OCI-LY1 (cell line): Measurements from ENCODE around the gene GPD2.

ENCODE experiments used
- H2AFZ ChIP-seq: fragments of 200-600 bp; sonication (generic), shearing (Covaris generic); 2 replicates; pipeline ENCODE4 v1.6.0; 2014; ENCODE audit warnings: antibody characterized with exemption, mild to moderate bottlenecking, low read length
- H3F3A ChIP-seq: fragments of 200-600 bp; sonication (generic), shearing (Covaris generic); 2 replicates; pipeline ENCODE4 v1.6.0; 2014; ENCODE audit warnings: mild to moderate bottlenecking, antibody characterized with exemption, low read length, moderate library complexity; ENCODE audit not compliant: insufficient read depth
- H3K27ac ChIP-seq: fragments of 200-600 bp; sonication (generic); 2 replicates; pipeline ENCODE4 v1.5.1; 2014; ENCODE audit warnings: low read length, mixed run types, mild to moderate bottlenecking, low read depth; ENCODE audit not compliant: poor library complexity, severe bottlenecking
- H3K27me3 ChIP-seq: fragments of 200-600 bp; sonication (generic); 2 replicates; pipeline ENCODE4 v1.6.0; 2014; ENCODE audit warnings: antibody characterized with exemption, mild to moderate bottlenecking, low read length, moderate library complexity; ENCODE audit not compliant: insufficient read depth
- H3K36me3 ChIP-seq: fragments of 200-600 bp; sonication (generic); 2 replicates; pipeline ENCODE4 v1.6.1; 2014; ENCODE audit warnings: mild to moderate bottlenecking, antibody characterized with exemption, low read length, moderate library complexity, mixed read lengths; ENCODE audit not compliant: insufficient read depth
- H3K4me1 ChIP-seq: fragments of 200-600 bp; sonication (generic); 2 replicates; pipeline ENCODE4 v1.5.1; 2014; ENCODE audit warnings: mild to moderate bottlenecking, low read length, moderate library complexity; ENCODE audit not compliant: insufficient read depth, severe bottlenecking
- H3K4me2 ChIP-seq: fragments of 200-600 bp; sonication (generic), shearing (Covaris generic); 2 replicates; pipeline ENCODE4 v1.6.1; 2014; ENCODE audit warnings: low read length
- H3K4me3 ChIP-seq: fragments of 200-600 bp; sonication (generic); 2 replicates; pipeline ENCODE4 v1.5.1; 2014; ENCODE audit warnings: low read length, low read depth, mild to moderate bottlenecking, mixed read lengths; ENCODE audit not compliant: poor library complexity, severe bottlenecking
- H3K79me2 ChIP-seq: fragments of 200-600 bp; shearing (Covaris generic); 2 replicates; pipeline ENCODE4 v1.6.1; 2016; ENCODE audit warnings: mixed run types, low read length, mixed read lengths; ENCODE audit not compliant: insufficient read depth
- H3K9ac ChIP-seq: fragments of 200-600 bp; sonication (generic), shearing (Covaris generic); 2 replicates; pipeline ENCODE4 v1.6.1; 2014; ENCODE audit warnings: mild to moderate bottlenecking, low read length, mixed read lengths
- H3K9me2 ChIP-seq: fragments of 200-600 bp; sonication (generic), shearing (Covaris generic); 2 replicates; pipeline ENCODE4 v1.6.1; 2014; ENCODE audit warnings: low read depth, mild to moderate bottlenecking, low read length, mixed read lengths
- H3K9me3 ChIP-seq: fragments of 200-600 bp; shearing (Covaris generic); 2 replicates; pipeline ENCODE4 v1.6.1; 2014; ENCODE audit warnings: low read length, mixed read lengths
- H4K20me1 ChIP-seq: fragments of 200-600 bp; sonication (generic), shearing (Covaris generic); 2 replicates; pipeline ENCODE4 v1.6.0; 2016; ENCODE audit warnings: mild to moderate bottlenecking, low read length; ENCODE audit not compliant: insufficient read depth
- EZH2 ChIP-seq: fragments of 200-600 bp; sonication (generic), shearing (Covaris generic); IDR thresholded peaks from 2 replicates; pipeline ENCODE4 v1.8.0; 2017; ENCODE audit warnings: borderline replicate concordance, mixed run types, mild to moderate bottlenecking, antibody characterized with exemption, low read length, moderate library complexity, mixed read lengths
- TF ChIP-seq, protein P1 (sequence below): fragments of 200-600 bp; sonication (generic), shearing (Covaris generic); IDR thresholded peaks from 2 replicates; pipeline ENCODE4 v1.5.1; 2017; ENCODE audit warnings: mild to moderate bottlenecking, antibody characterized with exemption, low read length, moderate library complexity, mixed read lengths

Gene GPD2

DNA sequence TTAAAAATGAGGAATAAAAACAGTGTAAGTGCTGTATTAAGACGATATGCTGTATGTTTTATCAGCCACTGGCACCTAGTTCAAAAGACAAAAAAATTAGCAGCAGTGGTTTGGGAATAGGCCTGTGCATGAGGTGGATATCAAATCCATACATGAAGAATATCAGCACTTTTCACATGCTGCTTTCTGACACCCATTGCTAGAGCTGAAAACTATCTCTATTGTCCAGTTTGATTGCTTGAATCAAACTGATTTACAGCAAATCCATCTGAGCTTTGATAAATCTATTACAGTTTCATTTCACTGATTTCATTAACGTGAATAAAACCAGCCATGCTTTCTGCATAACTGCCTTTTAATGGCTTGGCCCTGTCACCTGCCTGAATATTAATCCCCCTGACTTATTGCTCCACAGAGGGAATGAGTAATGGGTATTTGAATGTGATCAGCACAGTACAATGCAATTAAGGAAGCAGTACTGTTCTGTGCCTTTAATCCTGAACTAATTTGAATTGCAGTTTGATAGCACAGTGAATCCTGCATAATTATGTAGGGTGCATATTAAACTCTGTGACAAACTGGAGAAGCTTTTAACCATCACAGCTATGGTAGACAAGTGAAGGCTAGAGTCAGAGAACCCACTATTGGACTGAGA is 154.0 kb downstream of the GPD2 start:
- H3K9ac ChIP-seq, result no peak overlapping the region
- H2AFZ ChIP-seq, result no peak overlapping the region
- no peaks in the 10 kb centered on the region for H3K9me2 ChIP-seq
- no peaks in the 10 kb centered on the region for H3K79me2 ChIP-seq
- H3F3A ChIP-seq, result no peaks in the 10 kb centered on the region
- TF ChIP-seq, protein P1, sequence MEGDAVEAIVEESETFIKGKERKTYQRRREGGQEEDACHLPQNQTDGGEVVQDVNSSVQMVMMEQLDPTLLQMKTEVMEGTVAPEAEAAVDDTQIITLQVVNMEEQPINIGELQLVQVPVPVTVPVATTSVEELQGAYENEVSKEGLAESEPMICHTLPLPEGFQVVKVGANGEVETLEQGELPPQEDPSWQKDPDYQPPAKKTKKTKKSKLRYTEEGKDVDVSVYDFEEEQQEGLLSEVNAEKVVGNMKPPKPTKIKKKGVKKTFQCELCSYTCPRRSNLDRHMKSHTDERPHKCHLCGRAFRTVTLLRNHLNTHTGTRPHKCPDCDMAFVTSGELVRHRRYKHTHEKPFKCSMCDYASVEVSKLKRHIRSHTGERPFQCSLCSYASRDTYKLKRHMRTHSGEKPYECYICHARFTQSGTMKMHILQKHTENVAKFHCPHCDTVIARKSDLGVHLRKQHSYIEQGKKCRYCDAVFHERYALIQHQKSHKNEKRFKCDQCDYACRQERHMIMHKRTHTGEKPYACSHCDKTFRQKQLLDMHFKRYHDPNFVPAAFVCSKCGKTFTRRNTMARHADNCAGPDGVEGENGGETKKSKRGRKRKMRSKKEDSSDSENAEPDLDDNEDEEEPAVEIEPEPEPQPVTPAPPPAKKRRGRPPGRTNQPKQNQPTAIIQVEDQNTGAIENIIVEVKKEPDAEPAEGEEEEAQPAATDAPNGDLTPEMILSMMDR, result no peak
- no peak for TF ChIP-seq EZH2
- no peak overlapping the region for H3K4me2 ChIP-seq
- no peaks in the 10 kb centered on the region for H4K20me1 ChIP-seq
- H3K4me1 ChIP-seq, result no peaks in the 10 kb centered on the region
- H3K4me3 ChIP-seq, result no peak overlapping the region
- H3K27ac ChIP-seq, result no peak overlapping the region
- H3K36me3 ChIP-seq, result no peaks in the 10 kb centered on the region
- H3K9me3 ChIP-seq, result no peaks in the 10 kb centered on the region
- H3K27me3 ChIP-seq, result no peaks in the 10 kb centered on the region

DNA sequence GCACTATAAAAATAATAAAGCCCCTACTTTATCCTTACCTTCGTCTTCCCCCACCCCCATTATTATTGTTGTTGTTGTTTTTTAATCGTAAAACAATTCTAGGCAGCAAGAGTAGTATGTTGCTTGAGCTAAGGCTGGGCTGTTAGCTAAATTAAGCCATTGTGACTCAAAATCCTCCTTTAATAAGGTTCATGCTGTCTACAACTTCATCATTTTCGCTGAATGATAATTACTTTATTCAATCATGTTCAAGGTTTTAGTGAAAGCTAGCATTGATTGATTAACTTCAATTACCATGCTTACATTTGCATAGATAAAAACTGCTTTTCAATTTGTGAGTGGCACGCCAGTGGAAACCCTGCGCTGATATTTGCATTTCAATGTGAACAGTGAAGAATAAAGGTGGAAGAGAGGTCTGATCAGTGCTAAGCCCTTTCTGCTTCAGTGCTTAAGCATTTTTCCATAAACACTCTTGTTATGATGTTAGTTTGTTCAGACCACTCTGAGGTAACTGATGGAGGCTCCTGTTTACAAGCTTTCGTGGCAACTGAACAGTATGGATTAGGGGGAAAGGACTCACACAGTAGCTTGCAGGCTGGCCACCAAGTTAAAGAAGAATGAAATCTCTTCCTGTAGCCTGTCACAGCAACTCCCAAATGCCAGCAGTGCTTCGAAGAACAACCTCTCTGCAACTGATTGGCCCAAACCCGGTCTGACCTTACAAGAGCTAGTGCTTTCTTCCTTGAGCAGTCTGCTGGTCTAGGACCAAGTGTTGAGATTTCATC is 156.8 kb downstream of the GPD2 start:
- H3K9me2 ChIP-seq, result no peaks in the 10 kb centered on the region
- H3K4me1 ChIP-seq, result no peaks in the 10 kb centered on the region
- no peaks in the 10 kb centered on the region for H3K27me3 ChIP-seq
- no peaks in the 10 kb centered on the region for H3K79me2 ChIP-seq
- no peaks in the 10 kb centered on the region for H3K36me3 ChIP-seq
- H3K9ac ChIP-seq, result no peak overlapping the region
- H3K27ac ChIP-seq, result no peak overlapping the region
- no peak overlapping the region for H2AFZ ChIP-seq
- H3K4me3 ChIP-seq, result no peak overlapping the region
- H4K20me1 ChIP-seq, result no peaks in the 10 kb centered on the region
- no peaks in the 10 kb centered on the region for H3F3A ChIP-seq
- no peak overlapping the region for H3K4me2 ChIP-seq
- no peak for TF ChIP-seq EZH2
- TF ChIP-seq, protein P1, result no peak
- no peaks in the 10 kb centered on the region for H3K9me3 ChIP-seq

DNA sequence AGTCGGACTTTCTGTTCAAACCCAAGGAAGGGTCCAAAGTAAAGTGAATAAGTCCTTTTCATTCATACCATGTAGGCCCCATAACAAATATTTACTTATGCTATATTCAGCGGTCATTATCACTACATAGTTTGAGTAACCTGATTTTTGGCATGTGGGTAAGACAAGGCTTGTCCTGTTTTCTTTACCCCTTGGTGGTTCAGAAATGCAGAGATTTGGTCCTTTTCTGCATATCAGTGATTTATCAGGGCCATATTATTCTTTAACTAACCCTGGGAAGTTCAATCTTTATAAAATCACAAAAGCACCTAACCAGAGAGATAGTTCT is 157.4 kb downstream of the GPD2 start:
- Histone ChIP-seq H2AFZ (no peak overlapping the region), H3K4me1 (no peaks in the 10 kb centered on the region), H3K9me2 (no peaks in the 10 kb centered on the region), H4K20me1 (no peaks in the 10 kb centered on the region), H3K4me3 (no peak overlapping the region), H3F3A (no peaks in the 10 kb centered on the region), H3K9me3 (no peaks in the 10 kb centered on the region), H3K27ac (no peak overlapping the region), H3K27me3 (no peaks in the 10 kb centered on the region), H3K36me3 (no peaks in the 10 kb centered on the region), H3K79me2 (no peaks in the 10 kb centered on the region), H3K4me2 (no peak overlapping the region), H3K9ac (no peak overlapping the region)
- TF ChIP-seq, protein P1, result no peak
- no peak for TF ChIP-seq EZH2
